Astrocyte (in vitro differentiated cells and primary cell): ENCODE measurements around the gene TOP2A. TPM values are rescaled to one million over a fixed set of nuclear protein-coding genes. Genes with fewer than 3 reads are reported as not detected.
"Not testable (repeated sequence)": the region's sequence is repeated elsewhere in the genome, so short reads cannot be mapped to it uniquely, and the experiment has no call there.

Source experiments
- DNase-seq: peaks from one replicate; pipeline ENCODE4 v3.0.0-alpha.2; 2010; ENCODE audit warnings: low read depth
- FAIRE-seq: peaks from 2 replicates; lab custom pipeline; 2011; peaks lifted over from hg19 to GRCh38; lab: Jason Lieb, UNC
- H2AFZ ChIP-seq: 2 replicates; pipeline ENCODE4 v1.6.0; 2012; ENCODE audit warnings: low read depth, low read length, inconsistent platforms
- H3K27ac ChIP-seq: 2 replicates; pipeline ENCODE4 v1.5.1; 2011; ENCODE audit warnings: low read depth, low read length, inconsistent platforms
- H3K27me3 ChIP-seq: 2 replicates; pipeline ENCODE4 v1.6.0; 2011; ENCODE audit warnings: low read length, inconsistent platforms; ENCODE audit not compliant: insufficient read depth
- H3K36me3 ChIP-seq: 2 replicates; pipeline ENCODE4 v1.5.1; 2011; ENCODE audit warnings: low read length, inconsistent platforms; ENCODE audit not compliant: insufficient read depth
- H3K4me1 ChIP-seq: 2 replicates; pipeline ENCODE4 v1.5.1; 2011; ENCODE audit warnings: low read length, inconsistent platforms; ENCODE audit not compliant: insufficient read depth
- H3K4me2 ChIP-seq: 2 replicates; pipeline ENCODE4 v1.6.0; 2012; ENCODE audit warnings: low read length, inconsistent platforms
- H3K4me3 ChIP-seq: 2 replicates; pipeline ENCODE4 v1.5.1; 2011; ENCODE audit warnings: low read depth, mild to moderate bottlenecking, low read length, inconsistent platforms; ENCODE audit not compliant: insufficient read depth
- H3K79me2 ChIP-seq: 2 replicates; pipeline ENCODE4 v1.6.0; 2012; ENCODE audit warnings: mild to moderate bottlenecking, low read length, inconsistent platforms; ENCODE audit not compliant: insufficient read depth
- H3K9ac ChIP-seq: 2 replicates; pipeline ENCODE4 v1.6.0; 2012; ENCODE audit warnings: mild to moderate bottlenecking, low read length, inconsistent platforms
- H3K9me3 ChIP-seq: 2 replicates; pipeline ENCODE4 v1.5.1; 2012; ENCODE audit warnings: low read depth, mild to moderate bottlenecking, low read length, inconsistent platforms; ENCODE audit not compliant: insufficient read depth
- H4K20me1 ChIP-seq: 2 replicates; pipeline ENCODE4 v1.6.0; 2012; ENCODE audit warnings: low read length, inconsistent platforms; ENCODE audit not compliant: insufficient read depth
- H3K27ac Mint-ChIP-seq: one replicate; pipeline ENCODE4 v1.8.0; 2021; ENCODE audit warnings: mild to moderate bottlenecking, mixed read lengths; ENCODE audit not compliant: unreplicated experiment
- H3K27me3 Mint-ChIP-seq: one replicate; pipeline ENCODE4 v1.8.0; 2021; ENCODE audit warnings: low read depth, mixed read lengths; ENCODE audit not compliant: unreplicated experiment
- H3K36me3 Mint-ChIP-seq: one replicate; pipeline ENCODE4 v1.8.0; 2021; ENCODE audit warnings: low read depth, mixed read lengths; ENCODE audit not compliant: unreplicated experiment
- H3K4me1 Mint-ChIP-seq: one replicate; pipeline ENCODE4 v1.8.0; 2021; ENCODE audit warnings: low read depth, mixed read lengths; ENCODE audit not compliant: unreplicated experiment
- H3K4me3 Mint-ChIP-seq: one replicate; pipeline ENCODE4 v1.8.0; 2021; ENCODE audit warnings: mild to moderate bottlenecking, moderate library complexity, mixed read lengths; ENCODE audit not compliant: unreplicated experiment
- H3K9me3 Mint-ChIP-seq: one replicate; pipeline ENCODE4 v1.8.0; 2021; ENCODE audit warnings: mild to moderate bottlenecking, mixed read lengths; ENCODE audit not compliant: unreplicated experiment
- EZH2 ChIP-seq: IDR thresholded peaks from 2 replicates; pipeline ENCODE4 v1.6.1; 2012; ENCODE audit warnings: mild to moderate bottlenecking, low read length, inconsistent platforms; ENCODE audit not compliant: insufficient read depth
- total RNA-seq: library from RNA; stranded (reverse); gene quantifications from 2 replicates; pipeline ENCODE4 v1.2.1, GENCODE V29; 2021
- TF ChIP-seq, protein P1 (sequence below): IDR thresholded peaks from 2 replicates; pipeline ENCODE4 v1.5.1; 2011; ENCODE audit warnings: low read depth, mild to moderate bottlenecking, inconsistent platforms, low read length, moderate library complexity; ENCODE audit not compliant: insufficient read depth

The TOP2A gene
- total RNA-seq, 1 donor from 2014 or later: 12.6 TPM

DNA sequence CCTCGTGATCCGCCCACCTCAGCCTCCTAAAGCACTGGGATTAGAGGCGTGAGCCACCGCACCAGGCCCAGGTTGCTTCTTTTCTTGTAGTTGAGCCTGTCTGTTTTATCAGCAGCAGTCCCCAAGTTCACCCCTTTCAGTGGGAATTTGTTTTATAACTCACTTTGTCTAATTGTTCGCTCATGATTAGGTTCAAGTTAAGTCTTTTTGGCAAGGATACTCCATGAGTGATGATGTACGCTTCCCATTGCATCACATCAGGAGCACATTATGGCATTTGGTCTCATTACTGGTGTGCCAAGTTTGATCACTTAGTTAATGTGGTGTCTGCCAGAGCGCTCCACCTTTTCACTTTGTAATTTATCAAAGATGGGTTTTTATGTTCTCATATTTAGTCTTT lies 38.7 kb downstream of the TOP2A start:
- Mint-ChIP-seq H3K4me3 (no peak overlapping the region), H3K4me1 (no peaks in the 10 kb centered on the region), H3K27ac (no peak overlapping the region), H3K27me3 (peaks cover 8% of the 10 kb centered on the region), H3K36me3 (no peaks in the 10 kb centered on the region), H3K9me3 (peaks cover 3% of the 10 kb centered on the region)
- Histone ChIP-seq H3K36me3 (no peaks in the 10 kb centered on the region), H3K27me3 (no peaks in the 10 kb centered on the region), H3K4me2 (no peak overlapping the region), H3K4me1 (no peaks in the 10 kb centered on the region), H3K9me3 (no peaks in the 10 kb centered on the region), H3K79me2 (no peaks in the 10 kb centered on the region), H3K4me3 (no peak overlapping the region), H4K20me1 (no peaks in the 10 kb centered on the region), H3K9ac (no peak overlapping the region), H3K27ac (no peak overlapping the region), H2AFZ (no peak overlapping the region)
- no peak for DNase-seq
- TF ChIP-seq, protein P1, sequence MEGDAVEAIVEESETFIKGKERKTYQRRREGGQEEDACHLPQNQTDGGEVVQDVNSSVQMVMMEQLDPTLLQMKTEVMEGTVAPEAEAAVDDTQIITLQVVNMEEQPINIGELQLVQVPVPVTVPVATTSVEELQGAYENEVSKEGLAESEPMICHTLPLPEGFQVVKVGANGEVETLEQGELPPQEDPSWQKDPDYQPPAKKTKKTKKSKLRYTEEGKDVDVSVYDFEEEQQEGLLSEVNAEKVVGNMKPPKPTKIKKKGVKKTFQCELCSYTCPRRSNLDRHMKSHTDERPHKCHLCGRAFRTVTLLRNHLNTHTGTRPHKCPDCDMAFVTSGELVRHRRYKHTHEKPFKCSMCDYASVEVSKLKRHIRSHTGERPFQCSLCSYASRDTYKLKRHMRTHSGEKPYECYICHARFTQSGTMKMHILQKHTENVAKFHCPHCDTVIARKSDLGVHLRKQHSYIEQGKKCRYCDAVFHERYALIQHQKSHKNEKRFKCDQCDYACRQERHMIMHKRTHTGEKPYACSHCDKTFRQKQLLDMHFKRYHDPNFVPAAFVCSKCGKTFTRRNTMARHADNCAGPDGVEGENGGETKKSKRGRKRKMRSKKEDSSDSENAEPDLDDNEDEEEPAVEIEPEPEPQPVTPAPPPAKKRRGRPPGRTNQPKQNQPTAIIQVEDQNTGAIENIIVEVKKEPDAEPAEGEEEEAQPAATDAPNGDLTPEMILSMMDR: no peak
- TF ChIP-seq EZH2: no peak
- FAIRE-seq: no peak

DNA sequence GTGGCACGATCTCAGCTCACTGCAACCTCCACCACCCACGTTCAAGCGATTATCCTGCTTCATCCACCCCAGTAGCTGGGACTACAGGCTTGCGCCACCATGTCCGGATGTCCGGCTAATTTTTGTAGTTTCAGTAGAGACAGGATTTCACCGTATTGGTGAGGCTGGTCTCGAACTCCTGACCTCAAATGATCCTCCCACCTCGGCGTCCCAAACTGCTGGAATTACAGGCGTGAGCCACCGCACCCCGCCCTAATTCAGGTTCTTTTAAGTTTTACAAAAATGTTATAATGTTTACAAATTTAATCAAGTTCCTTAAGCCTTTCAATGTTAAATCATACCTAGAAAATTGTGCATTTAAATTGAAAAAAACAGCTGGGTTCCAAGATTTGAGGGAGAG lies 39.9 kb downstream of the TOP2A start:
- Mint-ChIP-seq H3K27me3 (peaks cover 8% of the 10 kb centered on the region), H3K9me3 (peaks cover 3% of the 10 kb centered on the region), H3K4me3 (no peak overlapping the region), H3K27ac (no peak overlapping the region), H3K4me1 (peaks cover 6% of the 10 kb centered on the region), H3K36me3 (peaks cover 2% of the 10 kb centered on the region)
- H2AFZ ChIP-seq: no peak overlapping the region
- no peak for FAIRE-seq
- no peak overlapping the region for H3K9ac ChIP-seq
- no peaks in the 10 kb centered on the region for H3K36me3 ChIP-seq
- DNase-seq: no peak
- H3K79me2 ChIP-seq: no peaks in the 10 kb centered on the region
- H3K27me3 ChIP-seq: no peaks in the 10 kb centered on the region
- no peaks in the 10 kb centered on the region for H3K4me1 ChIP-seq
- H3K4me3 ChIP-seq: no peak overlapping the region
- no peaks in the 10 kb centered on the region for H4K20me1 ChIP-seq
- no peak overlapping the region for H3K27ac ChIP-seq
- H3K4me2 ChIP-seq: no peak overlapping the region
- no peaks in the 10 kb centered on the region for H3K9me3 ChIP-seq
- no peak for TF ChIP-seq EZH2
- TF ChIP-seq, protein P1: no peak

DNA sequence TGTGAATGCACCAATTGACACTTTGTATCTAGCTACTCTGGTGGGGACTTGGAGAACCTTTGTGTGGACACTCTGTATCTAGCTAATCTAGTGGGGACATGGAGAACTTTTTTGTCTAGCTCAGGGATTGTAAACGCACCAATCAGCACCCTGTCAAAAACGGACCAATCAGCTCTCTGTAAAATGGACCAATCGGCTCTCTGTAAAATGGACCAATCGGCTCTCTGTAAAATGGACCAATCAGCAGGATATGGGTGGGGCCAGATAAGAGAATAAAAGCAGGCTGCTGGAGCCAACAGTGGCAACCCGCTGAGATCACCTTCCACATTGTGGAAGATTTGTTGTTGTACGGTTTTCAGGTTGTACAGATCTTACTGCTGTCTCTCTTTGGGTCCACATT lies 41.2 kb downstream of the TOP2A start:
- H3K9me3 ChIP-seq, H3K9me3 Mint-ChIP-seq, FAIRE-seq, DNase-seq, H3K9ac ChIP-seq, H3K4me1 ChIP-seq, H3K36me3 Mint-ChIP-seq, H3K27me3 ChIP-seq, H3K27ac ChIP-seq, H3K4me2 ChIP-seq, H3K4me3 ChIP-seq, H3K36me3 ChIP-seq, H3K27ac Mint-ChIP-seq, H3K79me2 ChIP-seq, H3K4me3 Mint-ChIP-seq, H3K27me3 Mint-ChIP-seq, H2AFZ ChIP-seq, H4K20me1 ChIP-seq: not testable (repeated sequence)
- peaks cover 15% of the 10 kb centered on the region for H3K4me1 Mint-ChIP-seq

DNA sequence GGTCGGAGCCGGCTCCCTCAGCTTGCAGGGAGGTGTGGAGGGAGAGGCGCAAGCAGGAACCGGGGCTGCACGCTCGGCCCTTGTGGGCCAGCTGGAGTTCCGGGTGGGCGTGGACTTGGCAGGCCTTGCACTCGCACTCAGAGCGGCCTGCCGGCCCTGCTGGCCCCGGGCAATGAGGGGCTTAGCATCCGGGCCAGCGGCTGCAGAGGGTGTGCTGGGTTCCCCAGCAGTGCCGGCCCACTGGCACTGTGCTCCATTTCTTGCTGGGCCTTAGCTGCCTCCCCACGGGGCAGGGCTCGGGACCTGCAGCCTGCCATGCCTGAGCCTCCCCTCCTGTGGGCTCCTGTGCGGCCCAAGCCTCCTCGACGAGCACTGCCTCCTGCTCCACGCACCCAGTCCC lies 41.9 kb downstream of the TOP2A start:
- not testable (repeated sequence) for H3K4me2 ChIP-seq, H3K27ac Mint-ChIP-seq, DNase-seq, H3K9ac ChIP-seq, H3K36me3 ChIP-seq, H3K4me3 Mint-ChIP-seq, H3K27me3 ChIP-seq, H3K9me3 Mint-ChIP-seq, H3K9me3 ChIP-seq, H3K27me3 Mint-ChIP-seq, FAIRE-seq, H3K36me3 Mint-ChIP-seq, H3K4me1 ChIP-seq, H3K79me2 ChIP-seq, H3K27ac ChIP-seq, H4K20me1 ChIP-seq, H2AFZ ChIP-seq, H3K4me3 ChIP-seq
- peaks cover 15% of the 10 kb centered on the region for H3K4me1 Mint-ChIP-seq
